Measurements from ENCODE around the gene SEM1.
"Not testable (repeated sequence)": the region's sequence is repeated elsewhere in the genome, so short reads cannot be mapped to it uniquely, and the experiment has no call there.

The SEM1 gene

GRCh38 chr7:96701258-96701657 is 8.4 kb downstream of the SEM1 start:
- no peak for DNase-seq (ENCODE audit: low read depth)

- DNase-seq (ENCODE audit: low read depth) = no peak
Observed at GRCh38 chr7:96700516-96700915, 9.1 kb downstream of the SEM1 start.

DNA sequence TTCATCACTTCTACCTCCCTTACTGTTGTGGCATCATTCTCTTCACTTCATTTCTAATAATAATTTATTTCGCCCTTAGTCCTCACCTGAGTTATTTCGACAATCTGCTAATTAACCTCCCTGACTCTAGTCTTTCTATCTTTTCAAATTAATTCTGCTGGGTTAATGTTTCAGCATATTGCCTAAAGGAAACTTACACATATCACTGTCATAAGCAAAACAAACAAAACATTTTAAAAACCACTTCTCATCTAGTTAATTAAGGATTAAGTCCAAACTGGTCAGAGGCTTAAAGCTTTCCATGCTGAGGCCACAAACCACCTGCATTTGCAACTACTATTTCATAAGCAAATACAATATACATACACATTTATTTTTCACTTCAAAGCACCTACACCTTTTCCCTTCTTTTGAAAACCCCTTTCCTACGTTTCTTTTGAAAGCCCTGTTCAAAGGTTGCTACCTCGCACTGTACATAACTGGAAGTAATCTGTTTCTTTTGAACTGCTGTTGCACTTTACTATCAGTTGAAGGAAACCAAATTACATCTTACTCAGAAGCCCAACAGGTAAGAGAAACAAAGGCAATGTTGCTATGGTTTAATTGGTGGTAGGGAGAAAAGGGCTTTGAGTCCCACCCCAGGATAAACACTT is 10.3 kb downstream of the SEM1 start:
- DNase-seq (ENCODE audit: low read depth) = no peak

GRCh38 chr7:96698449-96698848 is 11.2 kb downstream of the SEM1 start:
- not testable (repeated sequence) for DNase-seq (ENCODE audit: low read depth)

DNA sequence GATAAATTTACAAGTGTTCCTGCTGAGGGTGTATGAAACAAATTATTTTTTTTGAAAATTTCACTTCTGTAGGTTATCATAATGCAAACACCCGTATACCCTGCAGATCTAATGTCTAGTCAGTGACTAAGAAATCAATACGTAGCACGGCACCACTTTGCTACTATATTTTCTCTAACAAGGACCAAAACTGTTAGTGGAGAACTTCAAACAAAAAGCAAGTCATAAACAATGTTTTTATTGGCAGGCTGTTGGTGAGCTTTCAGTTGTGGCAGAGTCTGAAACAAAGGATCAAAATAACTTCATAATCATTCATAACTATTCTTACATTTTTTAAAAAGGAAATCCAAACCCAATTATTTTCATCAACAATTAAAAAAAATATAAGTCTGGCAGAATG is 11.8 kb downstream of the SEM1 start:
- no peak for DNase-seq (ENCODE audit: low read depth)

DNA sequence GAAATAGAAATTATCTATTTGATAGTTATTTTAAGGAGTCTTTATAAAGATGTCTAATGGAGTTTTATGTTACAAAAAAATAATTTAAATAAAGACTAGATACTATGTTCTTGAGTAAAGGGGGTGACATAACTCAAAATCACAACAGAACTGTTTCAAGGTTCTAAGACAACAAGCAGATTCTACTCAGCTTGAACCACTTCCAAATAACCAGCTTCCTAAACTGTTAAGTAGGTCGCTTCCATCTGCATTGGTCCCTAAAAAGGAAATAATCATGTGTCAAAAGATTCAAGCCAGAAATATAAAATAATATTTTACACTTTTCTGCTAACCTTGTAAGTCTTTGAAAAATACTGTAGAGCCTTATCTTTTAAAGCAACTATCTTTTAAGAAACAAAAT is 14.1 kb downstream of the SEM1 start:
- DNase-seq (ENCODE audit: low read depth) = no peak

DNA sequence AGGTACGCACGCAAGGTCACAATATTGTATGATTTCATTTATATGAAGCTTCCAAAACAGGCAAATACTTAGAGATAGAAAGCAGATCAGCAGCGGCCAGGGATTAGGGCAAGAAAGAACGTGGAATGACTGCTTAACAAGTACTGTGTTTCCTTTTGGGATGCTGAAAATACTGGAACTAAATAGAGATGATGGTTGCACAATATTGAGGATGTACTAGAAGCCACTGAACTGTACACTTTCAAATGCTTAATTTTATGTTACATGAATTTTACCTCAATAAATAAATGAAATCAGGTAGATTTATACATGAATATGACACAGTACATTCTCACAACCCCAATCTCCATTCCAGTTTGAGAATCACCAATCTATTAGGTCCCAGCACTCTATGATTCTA is 15.6 kb downstream of the SEM1 start:
- no peak for DNase-seq (ENCODE audit: low read depth)

- no peak for DNase-seq (ENCODE audit: low read depth)
Observed at GRCh38 chr7:96691702-96692101, 17.9 kb downstream of the SEM1 start.

DNA sequence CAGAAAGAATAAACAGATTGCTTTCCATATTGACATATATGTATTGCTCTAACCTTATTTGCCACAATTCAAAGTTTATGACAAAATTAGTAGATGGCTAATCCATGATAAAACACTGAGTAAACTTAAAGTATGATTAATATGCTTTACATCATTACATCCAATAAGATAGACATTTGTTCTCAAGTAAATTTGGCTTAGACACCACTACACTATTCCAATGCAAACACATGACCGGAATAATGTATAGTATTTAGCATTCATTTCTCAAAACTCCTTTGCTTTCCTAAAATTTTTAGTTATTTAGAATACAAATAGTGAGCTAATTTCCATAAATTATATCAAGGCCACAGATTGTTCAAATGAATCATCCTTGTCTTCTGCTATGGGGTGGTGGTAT is 20.2 kb downstream of the SEM1 start:
- no peak for DNase-seq (ENCODE audit: low read depth)

- no peak for DNase-seq (ENCODE audit: low read depth)
Observed at GRCh38 chr7:96686305-96686704, 23.3 kb downstream of the SEM1 start.

DNA sequence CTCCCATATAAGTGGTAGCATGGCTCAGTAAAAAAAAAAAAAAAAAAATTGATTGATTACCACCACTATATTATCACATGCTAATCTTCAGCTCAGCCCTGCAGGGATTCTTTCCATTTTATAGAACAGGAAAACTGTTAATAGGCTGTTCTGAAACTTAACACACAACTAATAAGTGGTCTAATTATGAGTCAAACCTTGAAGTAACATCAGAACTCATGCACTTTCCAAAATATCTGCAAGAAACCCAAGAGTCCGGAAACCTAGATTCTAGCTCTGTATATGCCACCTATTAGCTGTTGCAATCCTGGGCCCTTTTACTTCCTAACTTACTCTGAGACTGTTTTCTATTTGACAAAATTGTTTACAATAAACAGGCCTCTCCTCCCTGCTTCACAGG is 23.9 kb downstream of the SEM1 start:
- DNase-seq (ENCODE audit: low read depth) = no peak

DNA sequence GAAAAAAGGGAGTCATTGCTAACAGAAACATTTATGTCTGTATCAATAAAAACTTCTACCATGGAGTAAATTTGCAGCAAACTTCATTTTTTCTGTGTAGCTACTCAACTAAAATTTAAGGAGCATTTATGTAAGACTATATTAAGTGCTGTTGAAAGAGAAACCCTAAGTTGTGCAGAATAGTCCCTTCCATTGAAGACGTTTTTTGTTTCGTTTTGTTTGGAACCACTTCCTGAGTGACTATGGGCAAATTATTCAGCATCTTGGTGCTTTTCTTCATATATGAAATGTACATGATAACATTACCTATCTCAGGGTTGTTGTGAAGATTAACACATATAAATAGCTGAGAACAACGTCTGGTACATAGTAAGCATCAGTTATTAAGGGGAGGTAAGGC is 24.3 kb downstream of the SEM1 start:
- DNase-seq (ENCODE audit: low read depth) = no peak

- DNase-seq (ENCODE audit: low read depth) = no peak
Observed at GRCh38 chr7:96679886-96680285, 29.8 kb downstream of the SEM1 start.

- no peak for DNase-seq (ENCODE audit: low read depth)
Observed at GRCh38 chr7:96676919-96677318, 32.7 kb downstream of the SEM1 start.

DNA sequence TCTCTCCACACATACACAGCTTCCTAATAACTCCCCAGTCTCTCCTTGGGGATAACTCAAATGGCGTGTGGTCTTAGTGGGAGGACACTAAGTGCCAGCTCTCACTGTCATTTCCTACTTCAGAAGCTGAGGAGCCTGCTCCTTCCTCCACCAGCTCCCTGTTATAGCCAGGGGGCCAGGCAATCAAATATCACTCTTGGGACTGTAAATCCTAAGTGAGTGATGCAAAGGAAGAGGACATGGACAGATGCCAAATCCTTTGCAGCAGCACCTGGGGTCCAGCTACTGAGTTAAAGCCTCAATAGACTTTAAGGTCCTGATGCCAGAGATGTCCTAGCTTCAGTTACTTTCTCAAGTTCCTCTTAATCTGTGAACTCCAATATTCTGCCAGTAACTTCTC is 34.1 kb downstream of the SEM1 start:
- DNase-seq (ENCODE audit: low read depth) = no peak

GRCh38 chr7:96674565-96674964 is 35.1 kb downstream of the SEM1 start:
- no peak for DNase-seq (ENCODE audit: low read depth)

GRCh38 chr7:96671854-96672253 is 37.8 kb downstream of the SEM1 start:
- DNase-seq (ENCODE audit: low read depth) = no peak

- DNase-seq (ENCODE audit: low read depth) = no peak
Observed at GRCh38 chr7:96670338-96671289, 39.0 kb downstream of the SEM1 start.

DNA sequence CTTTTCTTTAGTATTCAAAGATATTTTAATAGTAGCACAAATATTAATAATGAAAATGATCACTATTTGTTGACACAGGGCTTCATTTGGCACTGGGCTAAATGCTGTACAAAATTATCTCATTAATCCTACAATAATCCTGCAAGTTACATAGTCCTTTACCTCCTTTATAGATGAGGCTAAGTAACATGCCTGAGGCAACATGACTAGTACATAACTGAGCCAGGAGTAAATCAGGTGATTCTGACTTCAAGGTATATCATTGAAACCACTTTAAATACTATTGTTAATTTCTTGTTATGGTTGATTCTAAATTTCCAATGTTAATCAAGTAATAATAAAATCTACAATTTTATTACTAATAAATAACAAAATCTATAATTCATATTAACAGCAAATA is 39.8 kb downstream of the SEM1 start:
- no peak for DNase-seq (ENCODE audit: low read depth)

- DNase-seq (ENCODE audit: low read depth) = no peak
Observed at GRCh38 chr7:96667026-96667425, 42.6 kb downstream of the SEM1 start.

DNA sequence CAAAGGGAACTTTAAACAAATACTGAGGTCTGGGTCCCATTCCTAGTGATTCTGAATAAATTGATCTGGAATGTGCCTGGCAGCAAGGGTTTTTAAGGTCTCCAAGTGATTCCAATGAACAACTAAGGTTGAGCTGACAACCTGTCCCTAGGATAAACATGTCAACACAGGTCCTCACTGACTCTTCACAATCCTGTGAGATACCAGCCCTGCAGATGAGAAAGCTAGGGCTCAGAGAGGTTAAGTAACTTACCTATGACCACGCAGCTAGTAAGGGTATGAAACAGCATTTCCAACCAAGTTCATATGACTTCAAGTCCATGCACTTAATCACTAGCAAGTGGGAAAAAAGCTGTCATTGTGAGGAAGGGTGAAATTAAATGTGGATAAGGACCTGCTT is 44.0 kb downstream of the SEM1 start:
- no peak for DNase-seq (ENCODE audit: low read depth)

DNA sequence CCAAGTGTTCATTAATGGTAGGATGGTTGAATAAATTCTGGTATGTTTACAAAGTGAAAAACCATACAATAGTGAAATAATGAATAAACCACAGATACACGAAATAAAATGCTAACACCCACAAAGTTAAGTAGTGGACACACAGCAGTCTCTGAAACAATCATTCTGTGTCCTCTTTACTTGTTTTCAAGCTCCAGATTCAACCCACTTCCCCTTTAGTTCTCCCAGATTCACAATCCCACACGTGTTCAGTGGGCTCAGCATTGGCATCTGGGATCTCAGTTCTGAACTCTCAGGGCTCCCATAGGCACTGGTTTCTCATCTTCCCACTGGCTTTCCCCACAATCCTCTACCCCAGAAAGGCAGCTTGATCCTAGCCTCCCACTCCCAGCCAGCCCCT is 44.9 kb downstream of the SEM1 start:
- DNase-seq (ENCODE audit: low read depth) = no peak

GRCh38 chr7:96663871-96664445 is 45.7 kb downstream of the SEM1 start:
- DNase-seq (ENCODE audit: low read depth) = no peak
